Loucy (cell line): ENCODE data around the gene FCER2.

Experiments
- H2AFZ ChIP-seq: fragments of 200-600 bp; sonication (generic); 2 replicates; pipeline ENCODE4 v1.6.0; 2016; ENCODE audit warnings: antibody characterized with exemption, mild to moderate bottlenecking, low read length, moderate library complexity
- H3F3A ChIP-seq: fragments of 200-600 bp; 2 replicates; pipeline ENCODE4 v1.6.0; 2016; ENCODE audit warnings: antibody characterized with exemption, low read depth, mild to moderate bottlenecking
- H3K27me3 ChIP-seq: fragments of 200-600 bp; sonication (generic); 2 replicates; pipeline ENCODE4 v1.6.1; 2014; ENCODE audit warnings: low read length, mild to moderate bottlenecking; ENCODE audit not compliant: insufficient read depth, poor library complexity, severe bottlenecking
- H3K36me3 ChIP-seq: fragments of 200-600 bp; sonication (generic); 2 replicates; pipeline ENCODE4 v1.6.1; 2016; ENCODE audit warnings: low read length; ENCODE audit not compliant: insufficient read depth
- H3K4me1 ChIP-seq: fragments of 200-600 bp; sonication (generic); 2 replicates; pipeline ENCODE4 v1.5.1; 2014; ENCODE audit warnings: low read length, mild to moderate bottlenecking; ENCODE audit not compliant: insufficient read depth, poor library complexity, severe bottlenecking
- H3K4me2 ChIP-seq: fragments of 200-600 bp; sonication (generic); 2 replicates; pipeline ENCODE4 v1.6.0; 2014; ENCODE audit warnings: antibody characterized with exemption, low read length, low read depth, mild to moderate bottlenecking; ENCODE audit not compliant: poor library complexity, severe bottlenecking
- H3K4me3 ChIP-seq: fragments of 200-600 bp; sonication (generic); 2 replicates; pipeline ENCODE4 v1.5.1; 2014; ENCODE audit warnings: low read length, mild to moderate bottlenecking, mixed read lengths; ENCODE audit not compliant: poor library complexity, severe bottlenecking
- H3K79me2 ChIP-seq: fragments of 200-600 bp; sonication (generic); 2 replicates; pipeline ENCODE4 v1.6.1; 2014; ENCODE audit warnings: low read length; ENCODE audit not compliant: insufficient read depth
- H3K9ac ChIP-seq: fragments of 200-600 bp; sonication (generic); 2 replicates; pipeline ENCODE4 v1.6.0; 2014; ENCODE audit warnings: mild to moderate bottlenecking, low read depth, low read length, moderate library complexity; ENCODE audit not compliant: poor library complexity, severe bottlenecking
- H3K9me2 ChIP-seq: fragments of 200-600 bp; sonication (generic); replicated peaks from 2 replicates; pipeline ENCODE4 v1.6.1; 2016; ENCODE audit warnings: low read depth, low read length, mixed read lengths
- H3K9me3 ChIP-seq: fragments of 200-600 bp; sonication (generic); 2 replicates; pipeline ENCODE4 v1.6.1; 2014; ENCODE audit warnings: mild to moderate bottlenecking, antibody characterized with exemption, low read length, low read depth; ENCODE audit not compliant: insufficient read depth
- H4K20me1 ChIP-seq: fragments of 200-600 bp; sonication (generic); 2 replicates; pipeline ENCODE4 v1.6.0; 2014; ENCODE audit warnings: antibody characterized with exemption, low read length, mild to moderate bottlenecking; ENCODE audit not compliant: insufficient read depth, poor library complexity, severe bottlenecking
- EZH2phosphoT487 ChIP-seq: fragments of 200-600 bp; IDR thresholded peaks from 2 replicates; pipeline ENCODE4 v1.6.1; 2018; ENCODE audit warnings: antibody characterized with exemption, mild to moderate bottlenecking, moderate library complexity, borderline replicate concordance
- TF ChIP-seq, protein P1 (sequence below): fragments of 200-600 bp; sonication (generic); conservative IDR thresholded peaks from 2 replicates; pipeline ENCODE4 v1.5.1; 2014; ENCODE audit warnings: mild to moderate bottlenecking, antibody characterized with exemption, low read length

The FCER2 gene

DNA sequence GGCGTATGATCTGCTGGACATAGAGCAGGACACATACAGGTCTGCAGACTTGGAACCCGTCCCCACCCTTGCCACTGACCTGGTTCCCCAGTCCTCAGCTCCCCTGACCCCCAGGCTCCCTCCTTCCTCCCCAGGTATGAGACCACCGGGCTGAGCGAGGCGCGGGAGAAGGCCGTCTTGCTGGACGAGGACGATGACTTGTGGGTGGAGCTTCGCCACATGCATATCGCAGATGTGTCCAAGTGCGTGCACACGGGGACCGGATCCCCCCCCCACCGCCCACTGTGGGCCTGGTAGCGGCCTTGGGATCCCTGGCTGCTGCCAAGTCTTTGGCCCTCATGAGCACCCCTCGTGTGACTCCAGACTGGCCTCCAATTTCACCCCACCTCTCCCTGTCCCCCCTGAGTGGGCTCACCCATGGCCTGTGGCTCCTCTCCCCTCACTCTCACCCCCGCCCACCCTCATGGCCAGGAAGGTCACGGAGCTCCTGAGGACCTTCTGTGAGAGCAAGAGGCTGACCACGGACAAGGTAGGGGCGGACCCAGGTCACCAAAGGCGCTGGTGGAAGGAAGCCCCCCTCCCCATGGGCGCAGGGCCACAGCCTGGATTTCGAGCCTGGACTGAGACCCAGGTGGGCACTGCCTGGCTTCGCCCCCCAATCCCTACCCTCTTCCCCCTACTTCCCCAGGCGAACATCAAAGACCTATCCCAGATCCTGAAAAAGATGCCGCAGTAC, 59.5 kb downstream of the FCER2 start:
- H3K27me3 ChIP-seq: no peaks in the 10 kb centered on the region
- H4K20me1 ChIP-seq: no peaks in the 10 kb centered on the region
- no peaks in the 10 kb centered on the region for H3K9me3 ChIP-seq
- H3K9ac ChIP-seq: no peak overlapping the region
- no peak overlapping the region for H2AFZ ChIP-seq
- H3K79me2 ChIP-seq: no peaks in the 10 kb centered on the region
- H3K36me3 ChIP-seq: no peaks in the 10 kb centered on the region
- H3K4me1 ChIP-seq: no peaks in the 10 kb centered on the region
- H3F3A ChIP-seq: no peaks in the 10 kb centered on the region
- H3K4me2 ChIP-seq: no peak overlapping the region
- H3K9me2 ChIP-seq: no peaks in the 10 kb centered on the region
- TF ChIP-seq, protein P1, sequence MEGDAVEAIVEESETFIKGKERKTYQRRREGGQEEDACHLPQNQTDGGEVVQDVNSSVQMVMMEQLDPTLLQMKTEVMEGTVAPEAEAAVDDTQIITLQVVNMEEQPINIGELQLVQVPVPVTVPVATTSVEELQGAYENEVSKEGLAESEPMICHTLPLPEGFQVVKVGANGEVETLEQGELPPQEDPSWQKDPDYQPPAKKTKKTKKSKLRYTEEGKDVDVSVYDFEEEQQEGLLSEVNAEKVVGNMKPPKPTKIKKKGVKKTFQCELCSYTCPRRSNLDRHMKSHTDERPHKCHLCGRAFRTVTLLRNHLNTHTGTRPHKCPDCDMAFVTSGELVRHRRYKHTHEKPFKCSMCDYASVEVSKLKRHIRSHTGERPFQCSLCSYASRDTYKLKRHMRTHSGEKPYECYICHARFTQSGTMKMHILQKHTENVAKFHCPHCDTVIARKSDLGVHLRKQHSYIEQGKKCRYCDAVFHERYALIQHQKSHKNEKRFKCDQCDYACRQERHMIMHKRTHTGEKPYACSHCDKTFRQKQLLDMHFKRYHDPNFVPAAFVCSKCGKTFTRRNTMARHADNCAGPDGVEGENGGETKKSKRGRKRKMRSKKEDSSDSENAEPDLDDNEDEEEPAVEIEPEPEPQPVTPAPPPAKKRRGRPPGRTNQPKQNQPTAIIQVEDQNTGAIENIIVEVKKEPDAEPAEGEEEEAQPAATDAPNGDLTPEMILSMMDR: no peak
- no peak for TF ChIP-seq EZH2phosphoT487
- no peak overlapping the region for H3K4me3 ChIP-seq

DNA sequence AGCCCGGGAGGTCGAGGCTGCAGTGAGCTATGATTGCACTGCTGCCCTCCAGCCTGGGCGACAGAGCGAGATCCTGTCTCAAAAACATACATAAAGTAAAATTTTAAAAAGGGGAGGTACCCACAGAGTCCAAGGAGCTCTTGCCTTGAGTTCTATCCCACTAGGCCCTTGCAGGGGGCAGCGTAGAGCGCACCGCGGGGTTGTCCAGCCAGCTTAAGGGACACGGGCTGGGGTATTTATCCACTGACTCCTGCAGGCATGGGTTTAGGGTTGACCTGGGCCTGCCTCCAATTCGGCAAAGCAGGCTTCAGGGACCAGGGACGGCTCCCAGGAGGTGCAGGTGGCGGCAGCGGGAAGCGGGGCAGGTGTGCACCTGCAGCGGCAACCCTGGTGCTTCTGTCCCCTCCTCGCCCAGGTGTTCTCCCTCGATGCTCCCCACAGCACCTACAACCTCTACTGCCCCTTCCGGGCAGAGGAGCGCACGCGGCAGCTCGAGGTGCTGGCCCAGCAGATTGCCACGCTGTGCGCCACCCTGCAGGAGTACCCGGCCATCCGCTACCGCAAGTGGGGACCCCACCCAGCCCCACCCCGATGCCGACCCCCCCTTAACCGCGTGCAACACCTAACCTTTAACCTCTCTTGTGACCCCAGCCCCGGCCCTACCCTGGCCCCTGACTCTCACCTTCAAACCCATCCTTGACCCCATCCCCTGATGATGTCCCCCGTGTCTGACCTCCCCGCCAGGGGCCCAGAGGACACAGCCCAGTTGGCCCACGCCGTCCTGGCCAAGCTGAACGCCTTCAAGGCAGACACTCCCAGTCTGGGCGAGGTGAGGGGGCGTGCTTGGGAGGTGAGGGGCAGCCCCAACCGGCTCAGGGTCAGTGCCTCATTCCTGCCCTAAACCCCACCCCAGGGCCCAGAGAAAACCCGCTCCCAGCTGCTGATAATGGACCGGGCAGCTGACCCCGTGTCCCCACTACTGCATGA, 60.3 kb downstream of the FCER2 start:
- Histone ChIP-seq H3K79me2 (no peaks in the 10 kb centered on the region), H3K9me2 (no peaks in the 10 kb centered on the region), H3K4me3 (no peak overlapping the region), H3K4me1 (no peaks in the 10 kb centered on the region), H4K20me1 (no peaks in the 10 kb centered on the region), H3K9ac (no peak overlapping the region), H2AFZ (no peak overlapping the region), H3K4me2 (no peak overlapping the region), H3F3A (no peaks in the 10 kb centered on the region), H3K27me3 (no peaks in the 10 kb centered on the region), H3K36me3 (no peaks in the 10 kb centered on the region), H3K9me3 (no peaks in the 10 kb centered on the region)
- TF ChIP-seq EZH2phosphoT487: no peak
- TF ChIP-seq, protein P1: no peak; the same call in 1 of the 2 replicates

GRCh38 chr19:7640803-7641202, 61.1 kb downstream of the FCER2 start:
- no peaks in the 10 kb centered on the region for H3K79me2 ChIP-seq
- no peak overlapping the region for H3K9ac ChIP-seq
- H3K36me3 ChIP-seq: no peaks in the 10 kb centered on the region
- H3K9me3 ChIP-seq: no peaks in the 10 kb centered on the region
- no peaks in the 10 kb centered on the region for H4K20me1 ChIP-seq
- no peak overlapping the region for H3K4me2 ChIP-seq
- H3K4me3 ChIP-seq: no peak overlapping the region
- no peaks in the 10 kb centered on the region for H3K9me2 ChIP-seq
- no peaks in the 10 kb centered on the region for H3K4me1 ChIP-seq
- H2AFZ ChIP-seq: no peak overlapping the region
- TF ChIP-seq, protein P1: no peak
- no peak for TF ChIP-seq EZH2phosphoT487
- no peaks in the 10 kb centered on the region for H3F3A ChIP-seq
- H3K27me3 ChIP-seq: no peaks in the 10 kb centered on the region
